SU-DHL-6 (cell line): ENCODE measurements around the gene ELOF1.

Source experiments
- EZH2phosphoT487 ChIP-seq: fragments of 200-600 bp; sonication (generic), shearing (Covaris generic); conservative IDR thresholded peaks from 2 replicates; pipeline ENCODE4 v1.6.1; 2018; ENCODE audit warnings: mild to moderate bottlenecking, antibody characterized with exemption, low read length, moderate library complexity, mixed read lengths
- TF ChIP-seq, protein P1 (sequence below): fragments of 200-600 bp; sonication (generic); IDR thresholded peaks from one replicate; pipeline ENCODE4 v1.5.1; 2017; ENCODE audit warnings: antibody characterized with exemption, mild to moderate bottlenecking, low read length, moderate library complexity; ENCODE audit not compliant: insufficient read depth, poor library complexity, severe bottlenecking

GRCh38 chr19:11586331-11586730 lies 27.3 kb upstream of the ELOF1 start:
- no peak for TF ChIP-seq EZH2phosphoT487
- TF ChIP-seq, protein P1, sequence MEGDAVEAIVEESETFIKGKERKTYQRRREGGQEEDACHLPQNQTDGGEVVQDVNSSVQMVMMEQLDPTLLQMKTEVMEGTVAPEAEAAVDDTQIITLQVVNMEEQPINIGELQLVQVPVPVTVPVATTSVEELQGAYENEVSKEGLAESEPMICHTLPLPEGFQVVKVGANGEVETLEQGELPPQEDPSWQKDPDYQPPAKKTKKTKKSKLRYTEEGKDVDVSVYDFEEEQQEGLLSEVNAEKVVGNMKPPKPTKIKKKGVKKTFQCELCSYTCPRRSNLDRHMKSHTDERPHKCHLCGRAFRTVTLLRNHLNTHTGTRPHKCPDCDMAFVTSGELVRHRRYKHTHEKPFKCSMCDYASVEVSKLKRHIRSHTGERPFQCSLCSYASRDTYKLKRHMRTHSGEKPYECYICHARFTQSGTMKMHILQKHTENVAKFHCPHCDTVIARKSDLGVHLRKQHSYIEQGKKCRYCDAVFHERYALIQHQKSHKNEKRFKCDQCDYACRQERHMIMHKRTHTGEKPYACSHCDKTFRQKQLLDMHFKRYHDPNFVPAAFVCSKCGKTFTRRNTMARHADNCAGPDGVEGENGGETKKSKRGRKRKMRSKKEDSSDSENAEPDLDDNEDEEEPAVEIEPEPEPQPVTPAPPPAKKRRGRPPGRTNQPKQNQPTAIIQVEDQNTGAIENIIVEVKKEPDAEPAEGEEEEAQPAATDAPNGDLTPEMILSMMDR, result no peak
